ENCODE data around the gene VPS13D. TPM values are rescaled to one million over a fixed set of nuclear protein-coding genes. Genes with fewer than 3 reads are reported as not detected.

Gene VPS13D
- total and polyA plus RNA-seq, 10 of the 15 experiments (the other 5 are each of a cell fraction or from before 2014, with no cell fraction given) = 1.4 to 16.9 (median 8.5) TPM

GRCh38 chr1:12219800-12220199 is 10.0 kb upstream of the VPS13D start:
- DNase-seq (ENCODE audit: low read depth, low spot score) (no peak), FAIRE-seq (no peak), ATAC-seq (no peak)
- Histone ChIP-seq H2AFZ (ENCODE audit: control insufficient read depth, low read depth, low read length) (no peak overlapping the region), H3K27ac (ENCODE audit: control insufficient read depth, insufficient read depth) (no peak overlapping the region), H4K20me1 (ENCODE audit: control insufficient read depth, insufficient read depth) (no peaks in the 10 kb centered on the region), H3K4me1 (ENCODE audit: control insufficient read depth, insufficient read depth, low read length) (no peaks in the 10 kb centered on the region), H3K4me2 (ENCODE audit: control insufficient read depth, insufficient read depth) (no peak overlapping the region), H3K9ac (ENCODE audit: control insufficient read depth, insufficient read depth, low read length) (no peak overlapping the region), H3K36me3 (ENCODE audit: control insufficient read depth in 2 of 2, insufficient read depth in 2 of 2, low read length in 1 of 2) (no peaks in the 10 kb centered on the region), H3K4me3 (no peak overlapping the region), H3K9me3 (replicated peaks; ENCODE audit: control insufficient read depth, insufficient read depth, low read length) (peaks cover 6% of the 10 kb centered on the region; the same call in 1 of the 3 replicates), H3K79me2 (ENCODE audit: control insufficient read depth, insufficient read depth, low read length) (no peaks in the 10 kb centered on the region), H3K27me3 (replicated peaks in 1 of 2; ENCODE audit: control insufficient read depth in 2 of 2, insufficient read depth in 2 of 2, low read length in 1 of 2) (no peaks in the 10 kb centered on the region; a peak in 1 of 4 replicates)
- intact Hi-C loops (cut with micrococcal nuclease; ENCODE audit: unreplicated experiment) = no loop called here
- WGBS (ENCODE audit: insufficient coverage, insufficient replicate concordance, low lambda C conversion rate, missing lambda C conversion rate) = 48% methylated on average over 4 of the region's 4 CpGs
- no TSS peak for BruUV-seq (replicated peaks)
- SMC1A ChIA-PET (ENCODE audit: uncharacterized antibody, unreplicated experiment) = interaction anchor here (1.8 kb wide), 1 partner anchor 9 kb away, joined by 4 read pairs; no protein-coding TSS in a partner anchor
- POLR2A ChIA-PET = no interaction called here
- in situ Hi-C loops (cut with MboI) = no loop called here
- CTCF ChIA-PET = interaction anchor here (0.5 to 4.3 kb wide), 3 partner anchors 9 to 95 kb away, joined by 4 to 17 read pairs (median 4); partner anchors contain the start of gene VPS13D
- RAD21 ChIA-PET (ENCODE audit: unreplicated experiment) = interaction anchor here (2.3 kb wide), 1 partner anchor 94 kb away, joined by 9 read pairs; no protein-coding TSS in a partner anchor
- no peak for TF ChIP-seq YBX1 (IDR thresholded peaks at IDR 0.05)
- no peak for TF ChIP-seq ESRRA (IDR thresholded peaks at IDR 0.05; ENCODE audit: low read length)
- TF ChIP-seq MXI1 (IDR thresholded peaks at IDR 0.05; ENCODE audit: low read depth, low read length) = no peak
- TF ChIP-seq RAD51 (IDR thresholded peaks at IDR 0.05) = no peak
- no peak for TF ChIP-seq ZNF24 (IDR thresholded peaks at IDR 0.05)
- TF ChIP-seq SKIL (IDR thresholded peaks at IDR 0.05; ENCODE audit: low read depth, poor library complexity, severe bottlenecking) = no peak
- no peak for TF ChIP-seq POLR2AphosphoS5 (IDR thresholded peaks at IDR 0.05; ENCODE audit: low read length)
- no peak for TF ChIP-seq BCL11A (IDR thresholded peaks at IDR 0.05; ENCODE audit: low read depth, low read length)
- TF ChIP-seq CREB1 (IDR thresholded peaks at IDR 0.05; ENCODE audit: low read depth) = no peak
- TF ChIP-seq SIN3A (IDR thresholded peaks at IDR 0.05; ENCODE audit: low read depth, low read length) = no peak
- TF ChIP-seq MYB (IDR thresholded peaks at IDR 0.05; ENCODE audit: borderline replicate concordance, low read depth, low read length) = no peak
- TF ChIP-seq NR2F1 (conservative IDR thresholded peaks at IDR 0.05) = no peak
- TF ChIP-seq HDAC6 (IDR thresholded peaks at IDR 0.05; ENCODE audit: unreplicated experiment) = no peak
- no peak for TF ChIP-seq PKNOX1 (IDR thresholded peaks at IDR 0.05)
- TF ChIP-seq ATF2 (IDR thresholded peaks at IDR 0.05; ENCODE audit: low read length) = no peak
- no peak for TF ChIP-seq SUZ12 (IDR thresholded peaks at IDR 0.05; ENCODE audit: unreplicated experiment)
- no peak for TF ChIP-seq IRF3 (IDR thresholded peaks at IDR 0.05)
